IMR-90 (cell line): ENCODE results near the gene TMEM253. TPM values are rescaled to one million over a fixed set of nuclear protein-coding genes. Genes with fewer than 3 reads are reported as not detected.

Source experiments
- ATAC-seq: fragments of 200-7000 bp; cut with Tn5 transposase; 2 replicates; pipeline ENCODE4 v1.9.1; 2020; ENCODE audit warnings: low read depth, mild to moderate bottlenecking, moderate library complexity
- BruUV-seq: library from RNA; stranded (reverse); fragments of 400-500 nt; replicated peaks from 2 replicates; lab custom pipeline; 2021; lab: Mats Ljungman, UMichigan
- CTCF ChIA-PET: fragments of 300-600 bp; formaldehyde crosslinking; extraction: SDS; loops from one replicate; lab custom pipeline; 2021; ENCODE audit warnings: antibody characterized with exemption; lab: Yijun Ruan, JAX
- POLR2A ChIA-PET: fragments of 300-600 bp; sonication (Branson Sonifier 250); formaldehyde crosslinking; loops from one replicate; lab custom pipeline; 2022; ENCODE audit warnings: antibody characterized with exemption; ENCODE audit not compliant: unreplicated experiment; lab: Charles Lee
- DNase-seq: peaks from one replicate; pipeline ENCODE4 v3.0.0; 2013
- H2AFZ ChIP-seq: replicated peaks from 2 replicates; pipeline ENCODE3; 2013; ENCODE audit warnings: low read length, mild to moderate bottlenecking; ENCODE audit not compliant: poor library complexity
- H2AK5ac ChIP-seq: 2 replicates; pipeline ENCODE4 v1.6.1; 2013; ENCODE audit warnings: low read depth, low read length, inconsistent platforms
- H2AK9ac ChIP-seq: replicated peaks from 2 replicates; pipeline ENCODE3; 2013; ENCODE audit warnings: mild to moderate bottlenecking, low read depth, low read length, moderate library complexity; ENCODE audit not compliant: poor library complexity
- H2BK120ac ChIP-seq: 2 replicates; pipeline ENCODE4 v1.6.1; 2013; ENCODE audit warnings: low read depth, low read length, inconsistent platforms
- H2BK15ac ChIP-seq: 3 replicates; pipeline ENCODE4 v1.6.1; 2013; ENCODE audit warnings: low read depth, low read length, inconsistent platforms
- H2BK20ac ChIP-seq: 2 replicates; pipeline ENCODE4 v1.6.1; 2013; ENCODE audit warnings: low read depth, mild to moderate bottlenecking, inconsistent platforms, low read length, moderate library complexity
- H2BK5ac ChIP-seq: 2 replicates; pipeline ENCODE4 v1.6.1; 2013; ENCODE audit warnings: mild to moderate bottlenecking, low read depth, low read length, inconsistent platforms; ENCODE audit not compliant: poor library complexity, severe bottlenecking
- H3K14ac ChIP-seq: replicated peaks from 2 replicates; pipeline ENCODE4 v1.6.1; 2013; ENCODE audit warnings: low read depth, low read length, inconsistent platforms
- H3K18ac ChIP-seq: 2 replicates; pipeline ENCODE4 v1.6.1; 2013; ENCODE audit warnings: low read depth, low read length, control low read depth
- H3K23ac ChIP-seq: 2 replicates; pipeline ENCODE4 v1.6.1; 2013; ENCODE audit warnings: low read depth, low read length, inconsistent platforms
- H3K27ac ChIP-seq: 2 replicates; pipeline ENCODE4 v1.5.1; 2013; ENCODE audit warnings: mild to moderate bottlenecking, control low read depth, low read length; ENCODE audit not compliant: insufficient read depth
- H3K27me3 ChIP-seq: 2 replicates; pipeline ENCODE4 v1.6.1; 2013; ENCODE audit warnings: low read length; ENCODE audit not compliant: control insufficient read depth, insufficient read depth
- H3K36me3 ChIP-seq: 2 replicates; pipeline ENCODE4 v1.6.1; 2013; ENCODE audit warnings: low read length, mixed read lengths; ENCODE audit not compliant: control insufficient read depth, insufficient read depth
- H3K4ac ChIP-seq: 2 replicates; pipeline ENCODE4 v1.6.1; 2013; ENCODE audit warnings: low read depth, low read length, inconsistent platforms
- H3K4me1 ChIP-seq: 2 replicates; pipeline ENCODE4 v1.6.1; 2013; ENCODE audit warnings: low read length, mixed read lengths; ENCODE audit not compliant: control insufficient read depth, insufficient read depth
- H3K4me2 ChIP-seq: 2 replicates; pipeline ENCODE4 v1.6.1; 2013; ENCODE audit warnings: low read depth, mild to moderate bottlenecking, control low read depth, low read length, moderate library complexity
- H3K4me3 ChIP-seq: 2 replicates; pipeline ENCODE4 v1.5.1; 2013; ENCODE audit warnings: low read depth, mild to moderate bottlenecking, control low read depth, low read length, moderate library complexity; ENCODE audit not compliant: insufficient read depth
- H3K56ac ChIP-seq: 2 replicates; pipeline ENCODE4 v1.6.1; 2013; ENCODE audit warnings: low read length, inconsistent platforms; ENCODE audit not compliant: insufficient read depth; ENCODE audit errors: extremely low read depth
- H3K79me1 ChIP-seq, 2 experiments: 2 replicates each; pipeline ENCODE4 v1.6.1; 2013; ENCODE audit warnings: low read length in 2 of 2, inconsistent platforms in 1 of 2, low read depth in 1 of 2
- H3K9ac ChIP-seq: 2 replicates; pipeline ENCODE4 v1.6.1; 2013; ENCODE audit warnings: low read depth, low read length, control low read depth
- H3K9me1 ChIP-seq: 2 replicates; pipeline ENCODE4 v1.6.1; 2013; ENCODE audit warnings: low read length, inconsistent platforms; ENCODE audit not compliant: insufficient read depth
- H3K9me3 ChIP-seq: 2 replicates; pipeline ENCODE4 v1.6.1; 2013; ENCODE audit warnings: low read length; ENCODE audit not compliant: control insufficient read depth, insufficient read depth
- H4K20me1 ChIP-seq: 2 replicates; pipeline ENCODE4 v1.6.1; 2013; ENCODE audit warnings: low read length, inconsistent platforms; ENCODE audit not compliant: insufficient read depth
- H4K5ac ChIP-seq: 2 replicates; pipeline ENCODE4 v1.6.1; 2013; ENCODE audit warnings: mild to moderate bottlenecking, low read depth, low read length, control low read depth
- H4K8ac ChIP-seq, 2 experiments: 2 replicates each; pipeline ENCODE4 v1.6.1; 2013; ENCODE audit warnings: low read depth in 2 of 2, low read length in 2 of 2, control low read depth in 1 of 2, inconsistent platforms in 1 of 2
- H4K91ac ChIP-seq: 2 replicates; pipeline ENCODE4 v1.6.1; 2013; ENCODE audit warnings: low read depth, low read length, inconsistent platforms; ENCODE audit not compliant: insufficient read depth
- BHLHE40 ChIP-seq: fragments of 150-350 bp; IDR thresholded peaks from 2 replicates; pipeline ENCODE4 v1.6.1; 2016; ENCODE audit warnings: mild to moderate bottlenecking, low read depth, low read length
- CEBPB ChIP-seq: IDR thresholded peaks from 2 replicates; pipeline ENCODE4 v1.6.1; 2012; ENCODE audit warnings: low read depth, low read length, improper control_type of control experiment
- FOS ChIP-seq: fragments of 150-350 bp; IDR thresholded peaks from 2 replicates; pipeline ENCODE4 v1.6.1; 2016; ENCODE audit warnings: low read depth, low read length
- MXI1 ChIP-seq: IDR thresholded peaks from 2 replicates; pipeline ENCODE4 v1.6.1; 2012; ENCODE audit warnings: low read depth, mild to moderate bottlenecking, low read length, moderate library complexity, borderline replicate concordance
- POLR2A ChIP-seq: IDR thresholded peaks from 2 replicates; pipeline ENCODE4 v1.6.1; 2012; ENCODE audit warnings: mild to moderate bottlenecking, low read depth, low read length
- RCOR1 ChIP-seq: IDR thresholded peaks from 2 replicates; pipeline ENCODE4 v1.6.1; 2012; ENCODE audit warnings: mild to moderate bottlenecking, low read length, improper control_type of control experiment; ENCODE audit not compliant: insufficient replicate concordance
- WGBS, 2 experiments: methylation state at CpG; one replicate each; pipeline versions ENCODE4 v1.1.5 to v1.1.7; 2013; ENCODE audit warnings: missing lambda C conversion rate in 2 of 2; ENCODE audit not compliant: insufficient read length in 1 of 2; ENCODE audit errors: extremely low coverage in 2 of 2; 5-methylcytosine and 5-hydroxymethylcytosine counted together
- dilution Hi-C: fragments of 300-500 bp; cut with HindIII; formaldehyde crosslinking; loops from one replicate; pipeline ENCODE4 v1.14.3; 2018; ENCODE audit warnings: low sequenced_read_pairs; ENCODE audit not compliant: unreplicated experiment
- in situ Hi-C: fragments of 300-500 bp; cut with MboI; formaldehyde crosslinking; loops from 3 replicates; pipeline ENCODE4 v1.14.3; 2019; ENCODE audit warnings: low sequenced_read_pairs, inconsistent platforms, mixed read lengths
- intact Hi-C: fragments of 100-400 bp; cut with micrococcal nuclease; formaldehyde crosslinking; loops from 2 replicates; pipeline ENCODE4 v1.10.0; 2022
- polyA plus RNA-seq, 3 experiments: library from polyadenylated mRNA; depleted of rRNA; stranded (reverse); fragments of >200 nt; gene quantifications; 2 replicates each; pipeline ENCODE4 v1.2.3, GENCODE V29; 2012; ENCODE audit warnings: low replicate concordance in 1 of 3
- total RNA-seq: library from RNA; depleted of rRNA; stranded (reverse); fragments of >200 nt; gene quantifications from 2 replicates; pipeline ENCODE4 v1.2.3, GENCODE V29; 2012
- TF ChIP-seq, protein P1 (sequence below): conservative IDR thresholded peaks from 2 replicates; pipeline ENCODE4 v1.5.1; 2012; ENCODE audit warnings: mild to moderate bottlenecking, low read depth, low read length, improper control_type of control experiment

Gene TMEM253
- total and polyA plus RNA-seq, 2 of the 4 experiments (the other 2 are of a cell fraction): 0.07 TPM; not detected in 1

GRCh38 chr14:21060614-21061346 is 40.1 kb upstream of the TMEM253 start:
- no peak overlapping the region for H2BK120ac ChIP-seq
- no peaks in the 10 kb centered on the region for H3K9me3 ChIP-seq
- H3K4ac ChIP-seq: no peak overlapping the region
- no peaks in the 10 kb centered on the region for H3K27me3 ChIP-seq
- no peak overlapping the region for H3K18ac ChIP-seq
- dilution Hi-C loops (no loop called here), in situ Hi-C loops (no loop called here), intact Hi-C loops (no loop called here)
- no peak overlapping the region for H2BK20ac ChIP-seq
- ATAC-seq: no peak
- BruUV-seq: no TSS peak
- no peak overlapping the region for H3K9ac ChIP-seq
- no peaks in the 10 kb centered on the region for H3K79me1 ChIP-seq
- no peak overlapping the region for H3K4me2 ChIP-seq
- H3K9me1 ChIP-seq: peaks cover 5% of the 10 kb centered on the region; the same call in 1 of the 2 replicates
- no peak overlapping the region for H3K4me3 ChIP-seq
- no peak overlapping the region for H3K56ac ChIP-seq
- no peak overlapping the region for H4K5ac ChIP-seq
- H2BK15ac ChIP-seq: no peak overlapping the region
- no peak overlapping the region for H2BK5ac ChIP-seq
- no peak overlapping the region for H3K27ac ChIP-seq
- H4K91ac ChIP-seq: no peak overlapping the region
- no peak overlapping the region for H3K23ac ChIP-seq
- H2AFZ ChIP-seq: no peak overlapping the region
- POLR2A ChIA-PET: no interaction called here
- H2AK5ac ChIP-seq: no peak overlapping the region
- CTCF ChIA-PET: no interaction called here
- WGBS, 2 experiments: 85% methylated on average over 3 of the region's 13 CpGs; no CpG with 5 or more reads in 1 of the 2 experiments
- no peaks in the 10 kb centered on the region for H4K20me1 ChIP-seq
- no peak overlapping the region for H2AK9ac ChIP-seq
- no peaks in the 10 kb centered on the region for H3K4me1 ChIP-seq
- no peak for DNase-seq
- H3K14ac ChIP-seq: no peak overlapping the region
- TF ChIP-seq FOS (no peak), RCOR1 (no peak), POLR2A (no peak), CEBPB (no peak), BHLHE40 (no peak), MXI1 (no peak)
- TF ChIP-seq, protein P1, sequence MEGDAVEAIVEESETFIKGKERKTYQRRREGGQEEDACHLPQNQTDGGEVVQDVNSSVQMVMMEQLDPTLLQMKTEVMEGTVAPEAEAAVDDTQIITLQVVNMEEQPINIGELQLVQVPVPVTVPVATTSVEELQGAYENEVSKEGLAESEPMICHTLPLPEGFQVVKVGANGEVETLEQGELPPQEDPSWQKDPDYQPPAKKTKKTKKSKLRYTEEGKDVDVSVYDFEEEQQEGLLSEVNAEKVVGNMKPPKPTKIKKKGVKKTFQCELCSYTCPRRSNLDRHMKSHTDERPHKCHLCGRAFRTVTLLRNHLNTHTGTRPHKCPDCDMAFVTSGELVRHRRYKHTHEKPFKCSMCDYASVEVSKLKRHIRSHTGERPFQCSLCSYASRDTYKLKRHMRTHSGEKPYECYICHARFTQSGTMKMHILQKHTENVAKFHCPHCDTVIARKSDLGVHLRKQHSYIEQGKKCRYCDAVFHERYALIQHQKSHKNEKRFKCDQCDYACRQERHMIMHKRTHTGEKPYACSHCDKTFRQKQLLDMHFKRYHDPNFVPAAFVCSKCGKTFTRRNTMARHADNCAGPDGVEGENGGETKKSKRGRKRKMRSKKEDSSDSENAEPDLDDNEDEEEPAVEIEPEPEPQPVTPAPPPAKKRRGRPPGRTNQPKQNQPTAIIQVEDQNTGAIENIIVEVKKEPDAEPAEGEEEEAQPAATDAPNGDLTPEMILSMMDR: no peak
- H4K8ac ChIP-seq: no peak overlapping the region
- no peaks in the 10 kb centered on the region for H3K36me3 ChIP-seq
